A673 (cell line): ENCODE data around the gene ACSF3. TPM values are rescaled to one million over a fixed set of nuclear protein-coding genes. Genes with fewer than 3 reads are reported as not detected.

Experiments
- BruUV-seq: library from RNA; stranded (reverse); fragments of 400-500 nt; replicated peaks from 2 replicates; lab custom pipeline; 2021; lab: Mats Ljungman, UMichigan
- CTCF ChIA-PET: fragments of 300-600 bp; sonication (Branson Sonifier 250); formaldehyde crosslinking; loops from one replicate; lab custom pipeline; 2022; ENCODE audit warnings: antibody characterized with exemption; lab: Charles Lee
- POLR2A ChIA-PET: fragments of 300-600 bp; sonication (Branson Sonifier 250); formaldehyde crosslinking; loops from one replicate; lab custom pipeline; 2022; ENCODE audit warnings: antibody characterized with exemption; ENCODE audit not compliant: low non-redundant PET; lab: Charles Lee
- DNase-seq: peaks from one replicate; pipeline ENCODE4 v3.0.0-alpha.2; 2015; ENCODE audit warnings: low spot score
- H3K27ac ChIP-seq: fragments of 200-600 bp; sonication (generic); 2 replicates; pipeline ENCODE4 v1.5.1; 2016; ENCODE audit warnings: mixed run types, low read depth, mild to moderate bottlenecking, mixed read lengths, antibody characterized with exemption, low read length; ENCODE audit not compliant: poor library complexity, severe bottlenecking
- H3K27me3 ChIP-seq: fragments of 200-600 bp; sonication (generic); replicated peaks from 2 replicates; pipeline ENCODE4 v1.6.1; 2017; ENCODE audit warnings: mixed run types, low read depth, mild to moderate bottlenecking, mixed read lengths, antibody characterized with exemption, low read length; ENCODE audit not compliant: insufficient read depth, poor library complexity
- H3K36me3 ChIP-seq: fragments of 200-600 bp; sonication (generic); 2 replicates; pipeline ENCODE4 v1.6.1; 2016; ENCODE audit warnings: mixed run types, mild to moderate bottlenecking, mixed read lengths, antibody characterized with exemption, low read length; ENCODE audit not compliant: insufficient read depth, poor library complexity, severe bottlenecking
- H3K4me1 ChIP-seq: fragments of 200-600 bp; sonication (generic); 2 replicates; pipeline ENCODE4 v1.6.1; 2017; ENCODE audit warnings: mixed run types, mild to moderate bottlenecking, mixed read lengths, antibody characterized with exemption, low read length; ENCODE audit not compliant: insufficient read depth, poor library complexity, severe bottlenecking
- H3K4me3 ChIP-seq: fragments of 200-600 bp; sonication (generic); 2 replicates; pipeline ENCODE4 v1.5.1; 2016; ENCODE audit warnings: low read depth, mixed run types, mild to moderate bottlenecking, mixed read lengths, low read length; ENCODE audit not compliant: poor library complexity, severe bottlenecking
- H3K9me3 ChIP-seq: fragments of 200-600 bp; sonication (generic); 2 replicates; pipeline ENCODE4 v1.6.1; 2016; ENCODE audit warnings: mixed run types, low read depth, mild to moderate bottlenecking, mixed read lengths, antibody characterized with exemption, low read length; ENCODE audit not compliant: poor library complexity, severe bottlenecking
- CTCF ChIP-seq: fragments of 300-800, 200-600 bp; sonication (generic); conservative IDR thresholded peaks from 2 replicates; pipeline ENCODE4 v1.5.1; 2017; ENCODE audit warnings: low read depth, mild to moderate bottlenecking, antibody characterized with exemption, low read length, moderate library complexity, mixed read lengths
- EZH2 ChIP-seq: fragments of 200-600 bp; sonication (generic); IDR thresholded peaks from 2 replicates; pipeline ENCODE4 v1.6.1; 2017; ENCODE audit warnings: borderline replicate concordance, low read depth, mild to moderate bottlenecking, mixed read lengths, antibody characterized with exemption, low read length; ENCODE audit not compliant: poor library complexity, severe bottlenecking
- intact Hi-C: fragments of 100-400 bp; cut with micrococcal nuclease; formaldehyde crosslinking; loops from one replicate; pipeline ENCODE4 v1.10.0; 2022; ENCODE audit not compliant: unreplicated experiment
- total RNA-seq: library from RNA; stranded (reverse); gene quantifications from 2 replicates; pipeline ENCODE4 v1.2.3, GENCODE V29; 2021

ACSF3 gene
- total RNA-seq, 1 experiment from 2014 or later, result 27.7 TPM

GRCh38 chr16:89199241-89200123, 105.8 kb downstream of the ACSF3 start:
- BruUV-seq, result no TSS peak
- CTCF ChIA-PET, result no interaction called here
- Histone ChIP-seq H3K36me3 (no peaks in the 10 kb centered on the region), H3K4me1 (peaks cover 7% of the 10 kb centered on the region), H3K4me3 (no peak overlapping the region), H3K27ac (no peak overlapping the region), H3K9me3 (no peaks in the 10 kb centered on the region), H3K27me3 (peaks cover 30% of the 10 kb centered on the region)
- POLR2A ChIA-PET, result no interaction called here
- TF ChIP-seq EZH2 (no peak), CTCF (no peak)
- no peak for DNase-seq
- intact Hi-C loops, result no loop called here

- intact Hi-C loops, result no loop called here
- no peak within 1 kb of the TSS for H3K27ac ChIP-seq
- H3K9me3 ChIP-seq, result no peaks in the 10 kb centered on the region
- ChIA-PET CTCF (no interaction called here), POLR2A (no interaction called here)
- H3K36me3 ChIP-seq, result no peaks in the 10 kb centered on the region
- no peak for DNase-seq
- no peak for TF ChIP-seq CTCF
- TF ChIP-seq EZH2, result no peak
- H3K4me3 ChIP-seq, result peak within 1 kb of the TSS; percentile 38
- no TSS peak for BruUV-seq
- H3K4me1 ChIP-seq, result peaks cover 7% of the 10 kb centered on the region
- H3K27me3 ChIP-seq, result peaks cover 30% of the 10 kb centered on the region
Observed at GRCh38 chr16:89200124-89200849, 106.6 kb downstream of the ACSF3 start, which contains the start of gene SLC22A31. SLC22A31 (minus strand) TSS chr16:89200537; CDS start chr16:89200501, 36 bp downstream.

GRCh38 chr16:89200850-89201411, 107.3 kb downstream of the ACSF3 start:
- BruUV-seq, result no TSS peak
- H3K36me3 ChIP-seq, result no peaks in the 10 kb centered on the region
- ChIA-PET CTCF (interaction anchor here (0.7 kb wide), 1 partner anchor 1246 kb away, joined by 8 read pairs; no protein-coding TSS in a partner anchor), POLR2A (no interaction called here)
- peaks cover 7% of the 10 kb centered on the region for H3K4me1 ChIP-seq
- H3K27me3 ChIP-seq, result peaks cover 30% of the 10 kb centered on the region
- peak overlapping the region; percentile 38 for H3K4me3 ChIP-seq
- H3K9me3 ChIP-seq, result no peaks in the 10 kb centered on the region
- TF ChIP-seq EZH2 (peak; percentile 69), CTCF (no peak)
- H3K27ac ChIP-seq, result no peak overlapping the region
- DNase-seq, result no peak
- intact Hi-C loops, result no loop called here
